GM19397 (cell line): ENCODE measurements around the gene IZUMO2.
"Not testable (repeated sequence)": the region's sequence is repeated elsewhere in the genome, so short reads cannot be mapped to it uniquely, and the experiment has no call there.

Source experiments
- ATAC-seq: cut with Tn5 transposase; IDR thresholded peaks from one replicate; pipeline ENCODE4 v1.9.1; 2021; ENCODE audit warnings: mild to moderate bottlenecking, moderate library complexity; ENCODE audit not compliant: unreplicated experiment

IZUMO2 gene

DNA sequence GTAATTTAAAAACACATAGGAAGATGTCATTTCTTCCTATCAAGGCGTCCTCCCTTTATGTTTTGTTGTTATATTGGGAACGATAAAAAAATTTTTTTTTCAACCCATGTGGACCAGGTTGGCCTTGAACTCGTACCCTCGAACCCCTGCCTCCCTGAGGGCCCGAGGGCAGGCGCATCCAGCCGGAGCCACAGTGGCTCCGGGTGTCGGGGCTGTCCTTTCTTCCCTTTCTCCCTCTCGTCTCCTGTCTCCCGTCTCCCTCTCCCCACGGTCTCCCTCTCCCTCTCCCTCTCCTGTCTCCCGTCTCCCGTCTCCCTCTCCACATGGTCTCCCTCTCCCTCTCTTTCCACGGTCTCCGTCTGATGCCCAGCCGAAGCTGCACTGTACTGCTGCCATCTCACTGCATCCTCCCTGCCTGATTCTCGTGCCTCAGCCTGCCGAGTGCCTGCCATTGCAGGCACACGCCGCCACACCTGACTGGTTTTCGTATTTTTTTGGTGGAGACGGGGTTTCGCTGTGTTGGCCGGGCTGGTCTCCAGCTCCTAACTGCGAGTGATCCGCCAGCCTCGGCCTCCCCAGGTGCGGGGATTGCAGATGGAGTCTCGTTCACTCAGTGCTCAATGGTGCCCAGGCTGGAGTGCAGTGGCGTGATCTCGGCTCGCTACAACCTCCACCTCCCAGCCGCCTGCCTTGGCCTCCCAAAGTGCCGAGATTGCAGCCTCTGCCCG lies 22.8 kb downstream of the IZUMO2 start:
- not testable (repeated sequence) for ATAC-seq

DNA sequence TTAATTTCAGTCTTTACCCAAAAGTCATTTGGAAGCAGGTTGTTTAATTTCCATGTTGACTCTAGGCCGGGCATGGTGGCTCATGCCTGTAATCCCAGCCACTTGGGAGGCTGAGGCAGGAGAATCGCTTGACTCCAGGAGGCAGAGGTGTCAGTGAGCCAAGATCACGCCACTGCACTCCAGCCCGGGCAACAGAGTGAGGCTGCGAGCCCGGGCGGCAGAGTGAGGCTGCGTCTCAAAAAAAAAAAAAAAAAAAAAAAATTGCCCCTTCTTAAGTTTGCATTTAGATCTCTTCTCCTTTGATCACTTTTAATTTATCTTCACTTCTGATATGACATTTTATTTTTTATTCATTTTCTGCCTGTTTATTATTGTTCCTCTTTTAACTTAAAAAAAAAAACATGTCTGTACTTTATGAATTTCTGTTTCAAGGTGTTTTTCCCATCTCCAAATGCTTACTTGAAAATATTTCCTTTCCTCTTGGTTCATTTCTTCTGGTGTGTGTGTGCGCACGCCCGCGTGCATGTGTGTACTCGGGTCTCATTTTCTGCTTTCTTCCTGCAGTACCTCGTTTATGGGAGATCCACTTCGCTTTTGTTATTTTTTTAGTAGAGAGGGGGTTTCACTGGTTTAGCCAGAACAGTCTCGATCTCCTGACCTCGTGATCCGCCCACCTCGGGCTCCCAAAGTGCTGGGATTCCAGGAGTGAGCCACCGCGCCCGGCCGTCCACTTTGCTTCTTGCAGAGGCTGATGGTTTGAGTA lies 26.3 kb downstream of the IZUMO2 start:
- not testable (repeated sequence) for ATAC-seq

DNA sequence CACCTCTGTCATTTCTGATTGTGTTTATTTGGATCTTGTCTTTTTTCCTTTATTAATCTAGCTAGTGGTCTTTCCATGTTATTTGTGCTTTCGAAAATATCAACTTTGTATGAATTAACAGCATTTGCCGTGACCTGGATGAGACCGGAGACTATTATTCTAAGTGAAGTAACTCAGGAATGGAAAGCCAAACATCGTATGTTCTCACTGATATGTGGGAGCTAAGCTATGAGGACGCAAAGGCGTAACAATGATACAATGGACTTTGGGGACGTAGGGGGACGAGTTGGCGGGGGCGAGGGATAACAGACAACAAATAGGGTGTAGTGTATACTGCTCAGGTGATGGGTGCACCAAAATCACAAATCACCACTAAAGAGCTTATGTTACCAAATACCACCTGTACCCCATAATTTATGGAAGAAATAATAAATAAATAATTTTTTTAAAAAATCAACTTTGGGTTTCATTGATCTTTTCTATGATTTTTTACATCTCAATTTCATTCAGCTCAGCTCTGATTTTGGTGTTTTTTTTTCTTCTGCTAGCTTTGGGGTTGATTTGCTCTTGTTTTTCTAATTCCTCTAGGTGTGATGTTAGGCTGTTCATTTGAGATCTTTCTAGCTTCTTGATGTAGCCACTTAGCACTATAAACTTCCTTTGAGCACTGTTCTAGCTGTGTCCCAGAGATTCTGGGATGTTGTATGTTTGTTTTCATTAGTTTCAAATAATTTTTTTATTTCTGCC lies 27.1 kb downstream of the IZUMO2 start:
- ATAC-seq, result not testable (repeated sequence)

GRCh38 chr19:50134777-50135719 lies 28.0 kb downstream of the IZUMO2 start:
- ATAC-seq, result not testable (repeated sequence)

DNA sequence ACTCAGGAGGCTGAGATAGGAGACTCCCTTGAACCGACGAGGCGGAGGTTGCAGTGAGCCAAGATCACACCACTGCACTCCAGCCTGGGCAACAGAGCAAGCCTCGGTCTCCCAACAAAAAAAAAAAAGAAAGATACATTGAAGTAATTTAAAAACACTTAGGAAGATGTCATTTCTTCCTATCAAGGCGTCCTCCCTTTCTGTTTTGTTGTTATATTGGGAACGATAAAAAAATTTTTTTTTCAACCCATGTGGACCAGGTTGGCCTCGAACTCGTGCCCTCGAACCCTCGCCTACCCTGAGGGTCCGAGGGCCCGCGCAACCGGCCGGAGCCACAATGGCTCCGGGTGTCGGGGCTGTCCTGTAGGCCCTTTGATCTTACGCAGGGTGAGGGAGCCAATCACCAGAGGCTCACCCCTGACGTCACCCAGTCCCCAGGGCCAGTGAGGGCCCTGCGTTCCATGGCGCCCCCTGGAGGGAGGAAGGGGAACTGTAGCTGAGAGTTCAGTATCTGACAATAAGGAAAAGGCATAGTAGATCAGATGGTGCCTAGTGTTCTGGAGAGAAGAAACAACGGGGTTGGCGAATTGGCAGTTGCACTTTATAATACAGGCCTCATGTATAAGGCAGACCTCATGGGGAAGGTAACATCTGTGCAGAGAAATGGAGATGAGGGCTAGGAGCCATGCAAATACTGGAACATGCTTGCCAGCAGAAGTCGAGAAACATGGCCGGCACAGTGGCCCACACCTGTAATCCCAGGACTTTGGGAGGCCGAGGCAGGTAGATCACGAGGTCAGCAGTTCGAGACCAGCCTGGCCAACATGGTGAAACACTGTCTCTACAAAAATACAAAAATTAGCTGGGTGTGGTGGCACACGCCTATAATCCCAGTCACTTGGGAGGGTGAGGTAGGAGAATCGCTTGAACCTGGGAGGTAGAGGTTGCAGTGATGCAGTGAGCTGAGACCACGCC lies 29.3 kb downstream of the IZUMO2 start:
- ATAC-seq, result not testable (repeated sequence)

- not testable (repeated sequence) for ATAC-seq
Observed at GRCh38 chr19:50104012-50104411, 59.1 kb downstream of the IZUMO2 start.

GRCh38 chr19:50103405-50103804 lies 59.7 kb downstream of the IZUMO2 start:
- not testable (repeated sequence) for ATAC-seq
